Parathyroid adenoma (tissue), 2 donors: ENCODE results near the gene CAPS2.

Experiments
- H2AFZ ChIP-seq: fragments of 300-600 bp; sonication (generic); one replicate; pipeline ENCODE4 v1.7.0; 2017; ENCODE audit warnings: antibody characterized with exemption, mild to moderate bottlenecking
- H3K27ac ChIP-seq: fragments of 300-600 bp; sonication (generic); one replicate; pipeline ENCODE4 v1.7.0; 2017
- H3K27me3 ChIP-seq: fragments of 300-600 bp; sonication (generic); one replicate; pipeline ENCODE4 v1.7.0; 2017; ENCODE audit warnings: low read length; ENCODE audit not compliant: control insufficient read depth, insufficient read depth
- H3K36me3 ChIP-seq: fragments of 300-600 bp; sonication (generic); one replicate; pipeline ENCODE4 v1.7.0; 2017; ENCODE audit warnings: low read length; ENCODE audit not compliant: control insufficient read depth, insufficient read depth
- H3K4me1 ChIP-seq: fragments of 300-600 bp; sonication (generic); one replicate; pipeline ENCODE4 v1.7.0; 2017; ENCODE audit warnings: control low read depth
- H3K4me2 ChIP-seq: fragments of 300-600 bp; sonication (generic); one replicate; pipeline ENCODE4 v1.7.0; 2017; ENCODE audit warnings: low read length
- H3K4me3 ChIP-seq: fragments of 300-600 bp; sonication (generic); one replicate; pipeline ENCODE4 v1.7.0; 2017; ENCODE audit warnings: low read depth, low read length
- H3K79me2 ChIP-seq: fragments of 300-600 bp; sonication (generic); one replicate; pipeline ENCODE4 v1.7.0; 2017; ENCODE audit warnings: control low read depth
- H3K9ac ChIP-seq: fragments of 300-600 bp; sonication (generic); one replicate; pipeline ENCODE4 v1.7.0; 2017; ENCODE audit warnings: mild to moderate bottlenecking
- H3K9me3 ChIP-seq: fragments of 300-600 bp; sonication (generic); one replicate; pipeline ENCODE4 v1.7.0; 2017; ENCODE audit warnings: low read length; ENCODE audit not compliant: control insufficient read depth
- CTCF ChIP-seq: fragments of 300-600 bp; sonication (generic); IDR thresholded peaks from one replicate; pipeline ENCODE4 v1.7.0; 2017; ENCODE audit warnings: antibody characterized with exemption, mild to moderate bottlenecking
- donor health status: primary hyperparathyroidism.

Gene CAPS2

GRCh38 chr12:75257510-75257909 is 72.6 kb downstream of the CAPS2 start:
- Histone ChIP-seq H3K36me3 (no peaks in the 10 kb centered on the region), H3K27ac (no peak overlapping the region), H3K4me2 (no peak overlapping the region), H3K79me2 (no peaks in the 10 kb centered on the region), H3K4me1 (no peaks in the 10 kb centered on the region), H3K4me3 (no peak overlapping the region), H3K9me3 (no peaks in the 10 kb centered on the region), H2AFZ (no peak overlapping the region), H3K9ac (no peak overlapping the region), H3K27me3 (no peaks in the 10 kb centered on the region)
- TF ChIP-seq CTCF, result no peak

GRCh38 chr12:75245108-75245507 is 85.0 kb downstream of the CAPS2 start:
- Histone ChIP-seq H3K27ac (no peak overlapping the region), H3K27me3 (no peaks in the 10 kb centered on the region), H3K4me1 (no peaks in the 10 kb centered on the region), H2AFZ (no peak overlapping the region), H3K36me3 (no peaks in the 10 kb centered on the region), H3K79me2 (no peaks in the 10 kb centered on the region), H3K4me3 (no peak overlapping the region), H3K4me2 (no peak overlapping the region), H3K9me3 (no peaks in the 10 kb centered on the region), H3K9ac (no peak overlapping the region)
- TF ChIP-seq CTCF, result no peak

GRCh38 chr12:75239987-75240386 is 90.1 kb downstream of the CAPS2 start:
- Histone ChIP-seq H3K9me3 (no peaks in the 10 kb centered on the region), H3K4me1 (no peaks in the 10 kb centered on the region)
- TF ChIP-seq CTCF, result no peak

GRCh38 chr12:75236206-75236605 is 93.9 kb downstream of the CAPS2 start:
- Histone ChIP-seq H3K36me3 (no peaks in the 10 kb centered on the region), H3K4me1 (no peaks in the 10 kb centered on the region), H3K27ac (no peak overlapping the region), H3K79me2 (no peaks in the 10 kb centered on the region), H3K4me2 (no peak overlapping the region), H2AFZ (no peak overlapping the region), H3K9ac (no peak overlapping the region), H3K9me3 (no peaks in the 10 kb centered on the region), H3K27me3 (no peaks in the 10 kb centered on the region), H3K4me3 (no peak overlapping the region)
- no peak for TF ChIP-seq CTCF

More at GRCh38 chr12:75239987-75240386, 90.1 kb downstream of the CAPS2 start:
- no peak overlapping the region for H3K4me2 ChIP-seq
- no peaks in the 10 kb centered on the region for H3K36me3 ChIP-seq
- H3K9ac ChIP-seq, result no peak overlapping the region
- H3K27me3 ChIP-seq, result no peaks in the 10 kb centered on the region
- H3K79me2 ChIP-seq, result no peaks in the 10 kb centered on the region
- no peak overlapping the region for H2AFZ ChIP-seq
- no peak overlapping the region for H3K27ac ChIP-seq
- no peak overlapping the region for H3K4me3 ChIP-seq

GRCh38 chr12:75227132-75227531 is 103.0 kb downstream of the CAPS2 start:
- TF ChIP-seq CTCF, result no peak

More at GRCh38 chr12:75227132-75227531, 103.0 kb downstream of the CAPS2 start:
- no peaks in the 10 kb centered on the region for H3K9me3 ChIP-seq
- no peaks in the 10 kb centered on the region for H3K79me2 ChIP-seq
- H3K4me1 ChIP-seq, result no peaks in the 10 kb centered on the region
- H3K4me3 ChIP-seq, result no peak overlapping the region
- H3K4me2 ChIP-seq, result no peak overlapping the region
- no peaks in the 10 kb centered on the region for H3K27me3 ChIP-seq
- H3K9ac ChIP-seq, result no peak overlapping the region
- H2AFZ ChIP-seq, result no peak overlapping the region
- no peak overlapping the region for H3K27ac ChIP-seq
- H3K36me3 ChIP-seq, result no peaks in the 10 kb centered on the region
